ENCODE data around the gene DPM2.
A peak's percentile ranks its signal among the peaks of the same experiment; 100 is the strongest.

The DPM2 gene

GRCh38 chr9:127915801-127916719 is 21.6 kb downstream of the DPM2 start:
- H3K27me3 Mint-ChIP-seq, result no peaks in the 10 kb centered on the region
- no peaks in the 10 kb centered on the region for H3K9me3 Mint-ChIP-seq
- H3K4me1 Mint-ChIP-seq (ENCODE audit: low read depth), result peaks cover 69% of the 10 kb centered on the region
- peak overlapping the region; percentile 85 for H3K4me3 Mint-ChIP-seq
- peak overlapping the region; percentile 91 for H3K27ac Mint-ChIP-seq
- peak; percentile 57 for DNase-seq
- peaks cover 41% of the 10 kb centered on the region for H3K36me3 Mint-ChIP-seq (ENCODE audit: low read depth)

GRCh38 chr9:127915325-127915752 is 22.3 kb downstream of the DPM2 start:
- H3K4me3 Mint-ChIP-seq, result peak overlapping the region; percentile 85
- H3K4me1 Mint-ChIP-seq (ENCODE audit: low read depth), result peaks cover 71% of the 10 kb centered on the region
- no peaks in the 10 kb centered on the region for H3K9me3 Mint-ChIP-seq
- H3K36me3 Mint-ChIP-seq (ENCODE audit: low read depth), result peaks cover 48% of the 10 kb centered on the region
- DNase-seq, result no peak
- H3K27ac Mint-ChIP-seq, result peak overlapping the region; percentile 91
- no peaks in the 10 kb centered on the region for H3K27me3 Mint-ChIP-seq

GRCh38 chr9:127913682-127914081 is 24.0 kb downstream of the DPM2 start:
- Mint-ChIP-seq H3K27me3 (no peaks in the 10 kb centered on the region), H3K4me1 (ENCODE audit: low read depth) (peaks cover 61% of the 10 kb centered on the region), H3K4me3 (no peak overlapping the region), H3K27ac (peak overlapping the region; percentile 50), H3K9me3 (no peaks in the 10 kb centered on the region), H3K36me3 (ENCODE audit: low read depth) (peaks cover 60% of the 10 kb centered on the region)
- DNase-seq, result no peak

GRCh38 chr9:127912882-127913281 is 24.8 kb downstream of the DPM2 start:
- H3K9me3 Mint-ChIP-seq, result no peaks in the 10 kb centered on the region
- no peak for DNase-seq
- peak overlapping the region; percentile 89 for H3K27ac Mint-ChIP-seq
- no peak overlapping the region for H3K4me3 Mint-ChIP-seq
- H3K27me3 Mint-ChIP-seq, result no peaks in the 10 kb centered on the region
- H3K4me1 Mint-ChIP-seq (ENCODE audit: low read depth), result peaks cover 53% of the 10 kb centered on the region
- H3K36me3 Mint-ChIP-seq (ENCODE audit: low read depth), result peaks cover 66% of the 10 kb centered on the region

- H3K36me3 Mint-ChIP-seq (ENCODE audit: low read depth), result peaks cover 70% of the 10 kb centered on the region
Measured at GRCh38 chr9:127912296-127912695, 25.4 kb downstream of the DPM2 start.

GRCh38 chr9:127910613-127911205 is 26.9 kb downstream of the DPM2 start:
- H3K27ac Mint-ChIP-seq, result peak overlapping the region; percentile 89
- no peak overlapping the region for H3K4me3 Mint-ChIP-seq
- H3K36me3 Mint-ChIP-seq (ENCODE audit: low read depth), result peaks cover 66% of the 10 kb centered on the region
- no peak for DNase-seq
- peaks cover 59% of the 10 kb centered on the region for H3K4me1 Mint-ChIP-seq (ENCODE audit: low read depth)
- H3K27me3 Mint-ChIP-seq, result no peaks in the 10 kb centered on the region
- no peaks in the 10 kb centered on the region for H3K9me3 Mint-ChIP-seq

More at GRCh38 chr9:127912296-127912695, 25.4 kb downstream of the DPM2 start:
- Mint-ChIP-seq H3K27ac (peak overlapping the region; percentile 89), H3K4me1 (ENCODE audit: low read depth) (peaks cover 49% of the 10 kb centered on the region), H3K9me3 (no peaks in the 10 kb centered on the region), H3K4me3 (no peak overlapping the region), H3K27me3 (no peaks in the 10 kb centered on the region)
- DNase-seq, result no peak

- no peak overlapping the region for H3K4me3 Mint-ChIP-seq
- no peak for DNase-seq
- peaks cover 67% of the 10 kb centered on the region for H3K36me3 Mint-ChIP-seq (ENCODE audit: low read depth)
- no peaks in the 10 kb centered on the region for H3K27me3 Mint-ChIP-seq
- H3K4me1 Mint-ChIP-seq (ENCODE audit: low read depth), result peaks cover 59% of the 10 kb centered on the region
- H3K9me3 Mint-ChIP-seq, result no peaks in the 10 kb centered on the region
- peak overlapping the region; percentile 59 for H3K27ac Mint-ChIP-seq
Measured at GRCh38 chr9:127909839-127910273, 27.8 kb downstream of the DPM2 start.

- peaks cover 65% of the 10 kb centered on the region for H3K36me3 Mint-ChIP-seq (ENCODE audit: low read depth)
- H3K9me3 Mint-ChIP-seq, result no peaks in the 10 kb centered on the region
- no peaks in the 10 kb centered on the region for H3K27me3 Mint-ChIP-seq
- peak overlapping the region; percentile 55 for H3K27ac Mint-ChIP-seq
- no peak for DNase-seq
- H3K4me1 Mint-ChIP-seq (ENCODE audit: low read depth), result peaks cover 66% of the 10 kb centered on the region
- no peak overlapping the region for H3K4me3 Mint-ChIP-seq
Measured at GRCh38 chr9:127908660-127908926, 29.1 kb downstream of the DPM2 start.

- Mint-ChIP-seq H3K27ac (peak overlapping the region; percentile 99), H3K27me3 (no peaks in the 10 kb centered on the region), H3K4me3 (no peak overlapping the region), H3K36me3 (ENCODE audit: low read depth) (peaks cover 63% of the 10 kb centered on the region), H3K9me3 (no peaks in the 10 kb centered on the region), H3K4me1 (ENCODE audit: low read depth) (peaks cover 71% of the 10 kb centered on the region)
- DNase-seq, result no peak
Measured at GRCh38 chr9:127907867-127908659, 29.6 kb downstream of the DPM2 start.

GRCh38 chr9:127905788-127906191 is 31.9 kb downstream of the DPM2 start:
- peak overlapping the region; percentile 99 for H3K27ac Mint-ChIP-seq
- peak; percentile 76 for DNase-seq
- no peaks in the 10 kb centered on the region for H3K27me3 Mint-ChIP-seq
- peak overlapping the region; percentile 85 for H3K4me3 Mint-ChIP-seq
- peaks cover 56% of the 10 kb centered on the region for H3K4me1 Mint-ChIP-seq (ENCODE audit: low read depth)
- H3K9me3 Mint-ChIP-seq, result no peaks in the 10 kb centered on the region
- peaks cover 40% of the 10 kb centered on the region for H3K36me3 Mint-ChIP-seq (ENCODE audit: low read depth)

- Mint-ChIP-seq H3K27ac (peak overlapping the region; percentile 99), H3K4me1 (ENCODE audit: low read depth) (peaks cover 52% of the 10 kb centered on the region), H3K4me3 (peak overlapping the region; percentile 85), H3K36me3 (ENCODE audit: low read depth) (peaks cover 34% of the 10 kb centered on the region), H3K9me3 (no peaks in the 10 kb centered on the region), H3K27me3 (no peaks in the 10 kb centered on the region)
- DNase-seq, result peak; percentile 71
Measured at GRCh38 chr9:127905004-127905728, 32.5 kb downstream of the DPM2 start.

- peaks cover 56% of the 10 kb centered on the region for H3K4me1 Mint-ChIP-seq (ENCODE audit: low read depth)
- no peaks in the 10 kb centered on the region for H3K9me3 Mint-ChIP-seq
- H3K27ac Mint-ChIP-seq, result peak overlapping the region; percentile 99
- H3K36me3 Mint-ChIP-seq (ENCODE audit: low read depth), result peaks cover 33% of the 10 kb centered on the region
- H3K27me3 Mint-ChIP-seq, result no peaks in the 10 kb centered on the region
- DNase-seq, result no peak
- H3K4me3 Mint-ChIP-seq, result peak overlapping the region; percentile 85
Measured at GRCh38 chr9:127904561-127905003, 33.1 kb downstream of the DPM2 start.

- Mint-ChIP-seq H3K4me1 (ENCODE audit: low read depth) (peaks cover 56% of the 10 kb centered on the region), H3K27ac (peak overlapping the region; percentile 99), H3K9me3 (no peaks in the 10 kb centered on the region), H3K4me3 (peak overlapping the region; percentile 85), H3K36me3 (ENCODE audit: low read depth) (peaks cover 28% of the 10 kb centered on the region), H3K27me3 (no peaks in the 10 kb centered on the region)
- DNase-seq, result peak; percentile 86
Measured at GRCh38 chr9:127903557-127904475, 33.8 kb downstream of the DPM2 start.

Data from activated T-cell treated with anti-CD3 and anti-CD28 coated beads, Interleukin-2, amount 50 U/mL, for 24 hours (primary cell).